Vagina (tissue), 2 donors: ENCODE results near the gene RNF144B. TPM values are rescaled to one million over a fixed set of nuclear protein-coding genes. Genes with fewer than 3 reads are reported as not detected.

Source experiments
- DNase-seq, 2 donors: peaks; one replicate each; pipeline ENCODE4 v3.0.0-alpha.2; 2017; ENCODE audit errors: extremely low spot score in 2 of 2
- H3K27ac ChIP-seq: fragments of 200-600 bp; sonication (generic); one replicate; pipeline ENCODE4 v1.5.1; 2019
- H3K27me3 ChIP-seq: fragments of 200-600 bp; sonication (generic); one replicate; pipeline ENCODE4 v1.5.1; 2019
- H3K36me3 ChIP-seq, 2 donors: fragments of 200-600 bp; sonication (generic); one replicate each; pipeline ENCODE4 v1.5.1; 2017 to 2019
- H3K4me1 ChIP-seq: fragments of 200-600 bp; sonication (generic); one replicate; pipeline ENCODE4 v1.5.1; 2019
- H3K4me3 ChIP-seq, 2 donors: fragments of 200-600 bp; sonication (generic); 1 replicate in 1 of 2; 2 replicates in 1 of 2; pipeline ENCODE4 v1.5.1; 2016 to 2019
- H3K9me3 ChIP-seq: fragments of 200-600 bp; sonication (generic); one replicate; pipeline ENCODE4 v1.5.1; 2019
- CTCF ChIP-seq, 3 experiments: fragments of 450-650 bp in 2 of 3; fragments of 200-600 bp in 1 of 3; sonication (generic) in 1 of 3; IDR thresholded peaks; one replicate each; pipeline ENCODE4 v1.5.1; 2017 to 2019; ENCODE audit warnings: antibody characterized with exemption in 3 of 3, mild to moderate bottlenecking in 2 of 3, moderate library complexity in 2 of 3
- POLR2A ChIP-seq, 2 donors: fragments of 450-650 bp; IDR thresholded peaks; one replicate each; pipeline ENCODE4 v1.6.1; 2017; ENCODE audit warnings: antibody characterized with exemption in 2 of 2, mild to moderate bottlenecking in 2 of 2, moderate library complexity in 2 of 2
- POLR2AphosphoS5 ChIP-seq, 2 donors: sonication (generic); formaldehyde crosslinking; IDR thresholded peaks; one replicate each; pipeline ENCODE4 v1.9.0; 2017; ENCODE audit warnings: antibody characterized with exemption in 2 of 2, mild to moderate bottlenecking in 2 of 2, low read depth in 1 of 2; ENCODE audit not compliant: insufficient read depth in 1 of 2
- intact Hi-C: fragments of 100-400 bp; cut with DNase I; formaldehyde crosslinking; loops from one replicate; pipeline ENCODE4 v1.15.1; 2023
- total RNA-seq: library from RNA; depleted of rRNA; stranded (reverse); fragments of >200 nt; gene quantifications from one replicate; pipeline ENCODE4 v1.2.3, GENCODE V29; 2016

RNF144B gene
- total RNA-seq, 1 donor from 2014 or later: 6.9 TPM

- Histone ChIP-seq H3K4me3 (no peak overlapping the region), H3K4me1 (no peaks in the 10 kb centered on the region), H3K27me3 (no peaks in the 10 kb centered on the region), H3K27ac (no peak overlapping the region), H3K9me3 (no peaks in the 10 kb centered on the region), H3K36me3 (no peaks in the 10 kb centered on the region)
- no peak for DNase-seq
- TF ChIP-seq CTCF (IDR thresholded peaks at IDR 0.05): no peak
- no peak for TF ChIP-seq POLR2AphosphoS5 (IDR thresholded peaks at IDR 0.05; ENCODE audit: insufficient read depth in 1 of 2, low read depth in 1 of 2)
- no peak for TF ChIP-seq POLR2A (IDR thresholded peaks at IDR 0.05)
- intact Hi-C loops: loop anchor here (2.0 kb wide), 1 partner anchor 1657 kb away; no protein-coding TSS in a partner anchor
Measured at GRCh38 chr6:18371656-18372055, 15.5 kb upstream of the RNF144B start.

- Histone ChIP-seq H3K9me3 (no peaks in the 10 kb centered on the region), H3K27me3 (no peaks in the 10 kb centered on the region), H3K36me3 (no peaks in the 10 kb centered on the region), H3K4me1 (peaks cover 6% of the 10 kb centered on the region), H3K4me3 (no peak overlapping the region), H3K27ac (no peak overlapping the region)
- no peak for TF ChIP-seq POLR2A (IDR thresholded peaks at IDR 0.05)
- TF ChIP-seq POLR2AphosphoS5 (IDR thresholded peaks at IDR 0.05; ENCODE audit: insufficient read depth in 1 of 2, low read depth in 1 of 2): no peak
- no peak for TF ChIP-seq CTCF (IDR thresholded peaks at IDR 0.05)
- no peak for DNase-seq
- intact Hi-C loops: no loop called here
Measured at GRCh38 chr6:18380158-18380836, 6.9 kb upstream of the RNF144B start.

- TF ChIP-seq POLR2A (IDR thresholded peaks at IDR 0.05) (no peak), POLR2AphosphoS5 (IDR thresholded peaks at IDR 0.05; ENCODE audit: insufficient read depth in 1 of 2, low read depth in 1 of 2) (no peak), CTCF (IDR thresholded peaks at IDR 0.05) (no peak)
- DNase-seq: no peak
- H3K27ac ChIP-seq: no peak overlapping the region
- H3K27me3 ChIP-seq: no peaks in the 10 kb centered on the region
- no peak overlapping the region for H3K4me3 ChIP-seq
- H3K4me1 ChIP-seq: peaks cover 6% of the 10 kb centered on the region
- H3K9me3 ChIP-seq: no peaks in the 10 kb centered on the region
- intact Hi-C loops: no loop called here
- H3K36me3 ChIP-seq: no peaks in the 10 kb centered on the region
Measured at GRCh38 chr6:18380851-18381250, 6.3 kb upstream of the RNF144B start.

GRCh38 chr6:18383441-18383840 is 3.7 kb upstream of the RNF144B start:
- intact Hi-C loops: no loop called here

More at GRCh38 chr6:18383441-18383840, 3.7 kb upstream of the RNF144B start:
- DNase-seq: no peak
- TF ChIP-seq POLR2A (IDR thresholded peaks at IDR 0.05): no peak
- no peak for TF ChIP-seq CTCF (IDR thresholded peaks at IDR 0.05)
- no peak for TF ChIP-seq POLR2AphosphoS5 (IDR thresholded peaks at IDR 0.05; ENCODE audit: insufficient read depth in 1 of 2, low read depth in 1 of 2)
- peaks cover 6% of the 10 kb centered on the region for H3K4me1 ChIP-seq
- H3K4me3 ChIP-seq: no peak overlapping the region
- no peaks in the 10 kb centered on the region for H3K36me3 ChIP-seq
- H3K27me3 ChIP-seq: no peaks in the 10 kb centered on the region
- H3K9me3 ChIP-seq: no peaks in the 10 kb centered on the region
- H3K27ac ChIP-seq: no peak overlapping the region
